Lower lobe of right lung (tissue), 2 donors: Measurements from ENCODE around the gene FKBP9. TPM values are rescaled to one million over a fixed set of nuclear protein-coding genes. Genes with fewer than 3 reads are reported as not detected.

Source experiments
- ATAC-seq, 2 donors: fragments of 200-7000 bp; cut with Tn5 transposase; one replicate each; pipeline ENCODE4 v1.9.1; 2020 to 2022; ENCODE audit warnings: mild to moderate bottlenecking in 2 of 2, moderate library complexity in 2 of 2
- DNase-seq: peaks from one replicate; pipeline ENCODE4 v3.0.0-alpha.2; 2020
- H3K27ac ChIP-seq: fragments of 200-600 bp; one replicate; pipeline ENCODE4 v1.8.0; 2022
- H3K27me3 ChIP-seq: fragments of 200-600 bp; one replicate; pipeline ENCODE4 v1.8.0; 2022; ENCODE audit warnings: low read depth
- H3K36me3 ChIP-seq: fragments of 200-600 bp; one replicate; pipeline ENCODE4 v1.8.0; 2022; ENCODE audit warnings: mild to moderate bottlenecking
- H3K4me1 ChIP-seq: fragments of 200-600 bp; one replicate; pipeline ENCODE4 v1.8.0; 2022
- H3K4me3 ChIP-seq: fragments of 200-600 bp; one replicate; pipeline ENCODE4 v1.8.0; 2022; ENCODE audit warnings: mild to moderate bottlenecking
- H3K9me3 ChIP-seq: fragments of 200-600 bp; one replicate; pipeline ENCODE4 v1.8.0; 2022
- intact Hi-C: fragments of 100-400 bp; cut with DNase I; formaldehyde crosslinking; loops from one replicate; pipeline ENCODE4 v1.11.0; 2022
- total RNA-seq: library from RNA; stranded (reverse); fragmentation: NEBNext Ultra II Directional; extraction: Animal tissue kit (Norgen Biotek cat#: 25700); gene quantifications from one replicate; pipeline ENCODE4 v1.2.1, GENCODE V29; 2021
- TF ChIP-seq, protein P1 (sequence below): fragments of 200-600 bp; IDR thresholded peaks from one replicate; pipeline ENCODE4 v1.8.0; 2022; ENCODE audit warnings: antibody characterized with exemption, mild to moderate bottlenecking
- donor health status: DM: no; HTN: yes; CAD: no; lungs with severe emphysema.

Gene FKBP9
- total RNA-seq, 1 donor from 2014 or later: 104 TPM

GRCh38 chr7:33024189-33024757, 67.0 kb downstream of the FKBP9 start:
- H3K36me3 ChIP-seq: peaks cover 64% of the 10 kb centered on the region
- no peaks in the 10 kb centered on the region for H3K4me1 ChIP-seq
- intact Hi-C loops: no loop called here
- TF ChIP-seq, protein P1, sequence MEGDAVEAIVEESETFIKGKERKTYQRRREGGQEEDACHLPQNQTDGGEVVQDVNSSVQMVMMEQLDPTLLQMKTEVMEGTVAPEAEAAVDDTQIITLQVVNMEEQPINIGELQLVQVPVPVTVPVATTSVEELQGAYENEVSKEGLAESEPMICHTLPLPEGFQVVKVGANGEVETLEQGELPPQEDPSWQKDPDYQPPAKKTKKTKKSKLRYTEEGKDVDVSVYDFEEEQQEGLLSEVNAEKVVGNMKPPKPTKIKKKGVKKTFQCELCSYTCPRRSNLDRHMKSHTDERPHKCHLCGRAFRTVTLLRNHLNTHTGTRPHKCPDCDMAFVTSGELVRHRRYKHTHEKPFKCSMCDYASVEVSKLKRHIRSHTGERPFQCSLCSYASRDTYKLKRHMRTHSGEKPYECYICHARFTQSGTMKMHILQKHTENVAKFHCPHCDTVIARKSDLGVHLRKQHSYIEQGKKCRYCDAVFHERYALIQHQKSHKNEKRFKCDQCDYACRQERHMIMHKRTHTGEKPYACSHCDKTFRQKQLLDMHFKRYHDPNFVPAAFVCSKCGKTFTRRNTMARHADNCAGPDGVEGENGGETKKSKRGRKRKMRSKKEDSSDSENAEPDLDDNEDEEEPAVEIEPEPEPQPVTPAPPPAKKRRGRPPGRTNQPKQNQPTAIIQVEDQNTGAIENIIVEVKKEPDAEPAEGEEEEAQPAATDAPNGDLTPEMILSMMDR: no peak
- ATAC-seq (no peak), DNase-seq (no peak)
- no peaks in the 10 kb centered on the region for H3K9me3 ChIP-seq
- no peak overlapping the region for H3K27ac ChIP-seq
- no peaks in the 10 kb centered on the region for H3K27me3 ChIP-seq
- H3K4me3 ChIP-seq: no peak overlapping the region

DNA sequence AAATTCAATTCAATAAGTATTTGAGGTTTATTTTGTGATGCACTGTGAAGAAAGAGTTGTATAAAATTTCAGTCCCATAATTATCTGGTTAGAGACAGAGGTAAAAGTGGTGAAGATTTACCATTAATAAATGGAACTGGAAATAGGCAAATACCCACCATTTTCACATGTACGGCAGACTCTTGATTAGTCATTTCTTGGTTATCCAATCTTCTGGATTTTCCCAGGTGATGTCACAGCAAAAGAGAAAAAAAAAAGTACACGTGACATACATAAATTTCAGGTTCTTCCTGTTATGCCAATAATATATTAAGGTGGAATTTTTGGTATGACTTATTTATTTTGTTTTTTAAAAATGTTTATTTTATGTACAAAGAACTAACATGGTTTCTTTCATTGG, 78.5 kb downstream of the FKBP9 start:
- Histone ChIP-seq H3K9me3 (no peaks in the 10 kb centered on the region), H3K27ac (no peak overlapping the region), H3K27me3 (no peaks in the 10 kb centered on the region), H3K4me3 (no peak overlapping the region), H3K4me1 (peaks cover 26% of the 10 kb centered on the region), H3K36me3 (no peaks in the 10 kb centered on the region)
- TF ChIP-seq, protein P1: no peak
- intact Hi-C loops: no loop called here
- ATAC-seq (no peak), DNase-seq (no peak)

- intact Hi-C loops: no loop called here
- no peaks in the 10 kb centered on the region for H3K27me3 ChIP-seq
- TF ChIP-seq, protein P1: no peak
- peak overlapping the region; percentile 56 for H3K27ac ChIP-seq
- peaks cover 46% of the 10 kb centered on the region for H3K4me1 ChIP-seq
- H3K36me3 ChIP-seq: no peaks in the 10 kb centered on the region
- ATAC-seq (no peak), DNase-seq (no peak)
- peak overlapping the region; percentile 57 for H3K4me3 ChIP-seq
- no peaks in the 10 kb centered on the region for H3K9me3 ChIP-seq
Measured at GRCh38 chr7:33038639-33039038, 81.4 kb downstream of the FKBP9 start.

GRCh38 chr7:33039257-33039902, 82.1 kb downstream of the FKBP9 start:
- intact Hi-C loops: no loop called here
- ATAC-seq (peak; percentile 55 to 77), DNase-seq (no peak)
- H3K4me3 ChIP-seq: peak overlapping the region; percentile 57
- TF ChIP-seq, protein P1: no peak
- H3K36me3 ChIP-seq: no peaks in the 10 kb centered on the region
- H3K4me1 ChIP-seq: peaks cover 53% of the 10 kb centered on the region
- H3K27me3 ChIP-seq: no peaks in the 10 kb centered on the region
- peak overlapping the region; percentile 56 for H3K27ac ChIP-seq
- H3K9me3 ChIP-seq: no peaks in the 10 kb centered on the region

DNA sequence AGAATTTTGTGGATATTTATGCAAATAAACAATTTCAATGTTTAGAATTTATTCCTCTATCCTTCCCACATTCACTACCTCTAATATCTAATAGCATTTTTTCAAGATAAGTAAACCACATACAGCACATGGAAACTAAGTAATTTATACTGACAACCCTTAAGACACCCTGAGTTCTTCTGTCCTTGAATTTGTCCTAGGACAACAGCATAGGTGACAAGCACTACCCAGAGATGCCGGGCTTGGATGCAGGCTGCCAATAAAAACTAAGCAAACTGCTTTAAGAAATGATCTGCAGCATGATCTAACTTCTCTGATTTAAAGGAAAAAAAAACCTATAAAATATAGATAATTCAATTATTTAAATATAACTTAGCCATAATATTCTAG, 82.7 kb downstream of the FKBP9 start:
- no peaks in the 10 kb centered on the region for H3K36me3 ChIP-seq
- peak overlapping the region; percentile 56 for H3K27ac ChIP-seq
- ATAC-seq (peak in 1 of 2 donors; percentile 50), DNase-seq (no peak)
- H3K9me3 ChIP-seq: no peaks in the 10 kb centered on the region
- TF ChIP-seq, protein P1: no peak
- intact Hi-C loops: no loop called here
- H3K4me3 ChIP-seq: peak overlapping the region; percentile 57
- peaks cover 58% of the 10 kb centered on the region for H3K4me1 ChIP-seq
- no peaks in the 10 kb centered on the region for H3K27me3 ChIP-seq
